Prostate gland (tissue), 2 donors: ENCODE measurements around the gene SH3PXD2A. TPM values are rescaled to one million over a fixed set of nuclear protein-coding genes. Genes with fewer than 3 reads are reported as not detected.

Experiments used
- DNase-seq: peaks from one replicate; pipeline ENCODE4 v3.0.0-alpha.2; 2019; ENCODE audit warnings: low spot score
- H3K27ac ChIP-seq, 2 donors: fragments of 200-600 bp; sonication (generic); 2 replicates each; pipeline ENCODE4 v1.5.1; 2017 to 2019
- H3K27me3 ChIP-seq: fragments of 200-600 bp; sonication (generic); replicated peaks from 2 replicates; pipeline ENCODE4 v1.5.1; 2019; ENCODE audit not compliant: insufficient read depth
- H3K36me3 ChIP-seq, 2 donors: fragments of 200-600 bp; sonication (generic); 1 replicate in 1 of 2; 2 replicates in 1 of 2; pipeline versions ENCODE4 v1.5.1 to v1.8.1; 2017 to 2019
- H3K4me1 ChIP-seq: fragments of 200-600 bp; sonication (generic); replicated peaks from 2 replicates; pipeline ENCODE4 v1.5.1; 2019
- H3K4me3 ChIP-seq, 2 donors: fragments of 200-600 bp; sonication (generic); 2 replicates each; pipeline ENCODE4 v1.5.1; 2017 to 2019
- H3K9me3 ChIP-seq: fragments of 200-600 bp; sonication (generic); 2 replicates; pipeline ENCODE4 v1.5.1; 2017
- POLR2A ChIP-seq: fragments of 450-650 bp; IDR thresholded peaks from one replicate; pipeline ENCODE4 v1.6.1; 2016; ENCODE audit warnings: antibody characterized with exemption, mild to moderate bottlenecking
- POLR2AphosphoS5 ChIP-seq: sonication (generic); formaldehyde crosslinking; IDR thresholded peaks from one replicate; pipeline ENCODE4 v1.6.1; 2017; ENCODE audit warnings: antibody characterized with exemption
- WGBS: methylation state at CpG from one replicate; pipeline ENCODE4 v1.1.5; 2018; 5-methylcytosine and 5-hydroxymethylcytosine counted together
- intact Hi-C: fragments of 100-400 bp; cut with DNase I; formaldehyde crosslinking; loops from one replicate; pipeline ENCODE4 v1.14.2; 2022
- total RNA-seq, 2 donors: library from RNA; depleted of rRNA; stranded (reverse); fragments of >200 nt; gene quantifications; one replicate each; pipeline ENCODE4 v1.1.0, GENCODE V29; 2016
- TF ChIP-seq, protein P1 (sequence below), 4 experiments: fragments of 200-600 bp in 2 of 4; fragments of 450-650 bp in 2 of 4; sonication (generic) in 2 of 4; IDR thresholded peaks; 1 replicate in 3 of 4; 2 replicates in 1 of 4; pipeline ENCODE4 v1.5.1; 2016 to 2019; ENCODE audit warnings: antibody characterized with exemption in 4 of 4, mild to moderate bottlenecking in 2 of 4, moderate library complexity in 2 of 4

The SH3PXD2A gene
- total RNA-seq, 2 donors from 2014 or later: 14.2 to 26.4 TPM

DNA sequence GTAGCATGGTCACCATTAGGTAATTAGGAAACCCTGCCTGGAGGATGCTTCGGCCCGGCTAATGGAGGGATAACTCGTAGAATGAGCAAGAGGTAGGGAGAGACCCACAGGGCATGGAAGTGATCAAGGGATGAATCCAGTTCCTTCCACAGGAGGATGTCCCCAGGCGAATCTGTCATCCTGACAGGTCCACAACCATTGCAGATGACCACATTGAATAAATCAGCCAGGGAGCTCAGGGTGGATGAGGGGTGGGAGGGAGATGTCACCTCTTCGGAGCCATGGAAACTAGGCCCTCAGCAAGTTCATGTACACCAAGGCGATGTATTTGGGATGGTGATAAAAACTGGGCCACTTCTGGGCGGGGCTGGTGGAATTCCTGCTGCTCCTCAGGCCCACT, 28.5 kb downstream of the SH3PXD2A start:
- intact Hi-C loops: no loop called here
- no peaks in the 10 kb centered on the region for H3K27me3 ChIP-seq
- no peaks in the 10 kb centered on the region for H3K36me3 ChIP-seq
- WGBS: 96% methylated on average over 7 of the region's 7 CpGs
- no peak overlapping the region for H3K4me3 ChIP-seq
- H3K9me3 ChIP-seq: no peaks in the 10 kb centered on the region
- H3K4me1 ChIP-seq: no peaks in the 10 kb centered on the region
- no peak for DNase-seq
- no peak overlapping the region for H3K27ac ChIP-seq
- TF ChIP-seq, protein P1, sequence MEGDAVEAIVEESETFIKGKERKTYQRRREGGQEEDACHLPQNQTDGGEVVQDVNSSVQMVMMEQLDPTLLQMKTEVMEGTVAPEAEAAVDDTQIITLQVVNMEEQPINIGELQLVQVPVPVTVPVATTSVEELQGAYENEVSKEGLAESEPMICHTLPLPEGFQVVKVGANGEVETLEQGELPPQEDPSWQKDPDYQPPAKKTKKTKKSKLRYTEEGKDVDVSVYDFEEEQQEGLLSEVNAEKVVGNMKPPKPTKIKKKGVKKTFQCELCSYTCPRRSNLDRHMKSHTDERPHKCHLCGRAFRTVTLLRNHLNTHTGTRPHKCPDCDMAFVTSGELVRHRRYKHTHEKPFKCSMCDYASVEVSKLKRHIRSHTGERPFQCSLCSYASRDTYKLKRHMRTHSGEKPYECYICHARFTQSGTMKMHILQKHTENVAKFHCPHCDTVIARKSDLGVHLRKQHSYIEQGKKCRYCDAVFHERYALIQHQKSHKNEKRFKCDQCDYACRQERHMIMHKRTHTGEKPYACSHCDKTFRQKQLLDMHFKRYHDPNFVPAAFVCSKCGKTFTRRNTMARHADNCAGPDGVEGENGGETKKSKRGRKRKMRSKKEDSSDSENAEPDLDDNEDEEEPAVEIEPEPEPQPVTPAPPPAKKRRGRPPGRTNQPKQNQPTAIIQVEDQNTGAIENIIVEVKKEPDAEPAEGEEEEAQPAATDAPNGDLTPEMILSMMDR (IDR thresholded peaks at IDR 0.05): no peak

DNA sequence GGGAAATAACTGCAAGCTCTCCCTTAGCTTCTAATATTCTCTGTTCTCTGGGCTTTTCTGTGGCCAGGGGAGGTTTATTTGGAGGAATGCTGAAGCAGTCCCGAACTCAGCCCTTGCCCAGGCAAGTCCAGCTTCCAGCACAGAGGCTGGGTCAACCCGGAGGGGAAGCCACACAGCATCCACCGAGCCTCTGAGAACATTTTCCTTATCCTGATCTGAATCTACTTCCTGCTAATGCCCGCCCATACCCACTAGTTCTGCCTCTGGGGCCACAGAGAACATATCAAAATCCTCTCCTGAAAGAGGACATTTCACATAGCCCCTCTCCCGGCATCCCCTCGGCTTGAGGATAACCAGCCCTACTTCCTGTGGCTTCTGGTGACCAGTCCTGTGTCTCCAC, 31.1 kb downstream of the SH3PXD2A start:
- DNase-seq: no peak
- TF ChIP-seq, protein P1 (IDR thresholded peaks at IDR 0.05): no peak
- TF ChIP-seq POLR2AphosphoS5 (no peak), POLR2A (no peak)
- Histone ChIP-seq H3K9me3 (no peaks in the 10 kb centered on the region), H3K27ac (no peak overlapping the region), H3K36me3 (no peaks in the 10 kb centered on the region), H3K4me1 (peaks cover 11% of the 10 kb centered on the region), H3K27me3 (no peaks in the 10 kb centered on the region), H3K4me3 (no peak overlapping the region)
- intact Hi-C loops: no loop called here
- 51% methylated on average over 6 of the region's 6 CpGs for WGBS

DNA sequence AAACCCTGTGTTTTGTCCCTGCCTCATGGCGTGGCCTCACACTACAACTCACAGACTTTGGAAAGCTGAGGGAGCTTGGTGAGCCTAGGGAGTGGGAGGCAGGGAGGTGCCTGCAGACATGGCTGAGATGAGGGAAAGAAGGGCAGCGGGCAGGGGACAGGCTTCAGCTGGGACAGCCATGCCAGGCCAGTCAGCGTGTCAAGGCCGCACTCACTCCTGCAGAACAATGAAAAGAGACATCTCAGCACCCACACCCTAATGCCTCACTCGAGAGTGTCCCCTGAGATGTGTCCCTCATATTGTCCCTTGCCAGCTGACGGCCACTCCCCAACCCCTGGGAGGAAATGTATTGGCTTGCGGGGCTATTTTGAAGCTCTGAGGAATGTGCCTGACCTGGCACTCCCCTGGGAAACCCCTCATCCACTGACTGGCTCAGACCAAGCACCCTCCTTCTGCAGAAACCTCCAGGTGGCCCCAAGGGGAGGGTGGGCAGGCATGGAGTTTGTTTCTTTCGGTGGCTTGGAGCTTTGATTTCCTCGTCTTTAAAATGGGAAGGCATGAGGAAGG, 31.6 kb downstream of the SH3PXD2A start:
- H3K4me1 ChIP-seq: peaks cover 11% of the 10 kb centered on the region
- no peaks in the 10 kb centered on the region for H3K9me3 ChIP-seq
- 75% methylated on average over 9 of the region's 9 CpGs for WGBS
- intact Hi-C loops: no loop called here
- no peak overlapping the region for H3K27ac ChIP-seq
- H3K27me3 ChIP-seq: no peaks in the 10 kb centered on the region
- TF ChIP-seq POLR2A: no peak
- no peaks in the 10 kb centered on the region for H3K36me3 ChIP-seq
- no peak overlapping the region for H3K4me3 ChIP-seq
- no peak for DNase-seq

DNA sequence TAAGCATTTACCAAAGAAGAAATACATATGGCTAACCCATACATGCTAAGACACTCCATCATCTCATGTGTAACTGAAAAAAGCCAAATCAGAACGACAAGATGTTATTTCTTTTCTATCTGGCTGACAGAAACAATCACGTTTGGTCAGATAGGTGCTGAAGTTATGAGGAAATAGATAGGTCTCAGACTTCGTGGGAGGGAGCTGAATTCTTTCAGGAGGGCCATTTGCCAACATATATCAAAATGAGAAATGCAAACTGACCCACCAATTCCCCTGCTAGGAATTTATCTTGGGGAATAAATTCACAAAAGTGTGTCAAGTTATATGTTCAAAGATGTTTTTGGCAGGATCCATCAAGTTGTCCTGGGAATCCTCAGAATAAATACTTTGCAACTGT, 32.6 kb downstream of the SH3PXD2A start:
- Histone ChIP-seq H3K9me3 (no peaks in the 10 kb centered on the region), H3K27me3 (no peaks in the 10 kb centered on the region), H3K27ac (no peak overlapping the region), H3K36me3 (no peaks in the 10 kb centered on the region), H3K4me3 (no peak overlapping the region), H3K4me1 (peaks cover 11% of the 10 kb centered on the region)
- no peak for DNase-seq
- intact Hi-C loops: no loop called here
- TF ChIP-seq POLR2A (no peak), POLR2AphosphoS5 (no peak)
- TF ChIP-seq, protein P1 (IDR thresholded peaks at IDR 0.05): no peak
- 30% methylated on average over 3 of the region's 3 CpGs for WGBS

DNA sequence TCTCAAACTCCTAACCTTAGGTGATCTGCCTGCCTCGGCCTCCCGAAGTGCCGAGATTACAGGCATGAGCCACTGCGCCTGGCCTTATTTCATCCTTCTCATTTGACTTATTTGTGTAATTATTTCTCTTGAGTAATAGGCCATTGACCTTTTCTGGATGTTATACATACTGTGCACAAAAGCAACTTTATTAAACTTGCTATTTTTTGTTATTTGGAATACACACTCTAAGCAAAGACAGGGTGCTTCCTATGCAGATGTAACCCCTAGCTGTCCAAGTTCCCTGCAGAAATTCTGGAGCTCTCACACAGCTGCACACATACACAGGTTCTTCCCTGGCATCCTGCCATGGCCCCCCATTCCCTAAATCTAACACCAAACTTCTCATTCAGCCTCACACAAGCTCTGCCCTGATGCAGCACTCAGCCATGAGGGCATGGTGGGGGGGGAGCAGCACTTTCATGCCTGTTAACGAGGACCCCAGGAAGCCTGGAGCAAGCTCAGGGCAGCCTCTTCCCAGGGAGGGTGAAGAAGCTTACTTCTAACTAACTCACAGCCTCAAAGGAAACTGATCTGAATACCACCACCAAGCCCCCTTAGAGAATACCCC, 33.2 kb downstream of the SH3PXD2A start:
- Histone ChIP-seq H3K27ac (no peak overlapping the region), H3K4me3 (no peak overlapping the region), H3K27me3 (no peaks in the 10 kb centered on the region), H3K9me3 (no peaks in the 10 kb centered on the region), H3K36me3 (no peaks in the 10 kb centered on the region), H3K4me1 (peaks cover 11% of the 10 kb centered on the region)
- TF ChIP-seq, protein P1 (IDR thresholded peaks at IDR 0.05): no peak
- no peak for TF ChIP-seq POLR2A
- TF ChIP-seq POLR2AphosphoS5: no peak
- intact Hi-C loops: no loop called here
- WGBS: 76% methylated on average over 5 of the region's 5 CpGs
- DNase-seq: no peak
